GM12878 (cell line): ENCODE results near the gene TSPO. TPM values are rescaled to one million over a fixed set of nuclear protein-coding genes. Genes with fewer than 3 reads are reported as not detected.

Source experiments
- ATF7 ChIP-seq: fragments of 450-650 bp; IDR thresholded peaks from 2 replicates; pipeline ENCODE4 v1.6.1; 2016; ENCODE audit warnings: low read depth, mild to moderate bottlenecking
- BCL11A ChIP-seq: IDR thresholded peaks from 2 replicates; pipeline ENCODE4 v1.6.1; 2011; ENCODE audit warnings: low read depth, low read length
- BMI1 ChIP-seq: fragments of 450-650 bp; IDR thresholded peaks from 2 replicates; pipeline ENCODE4 v1.6.1; 2016; ENCODE audit warnings: mild to moderate bottlenecking, moderate library complexity, borderline replicate concordance
- CREM ChIP-seq: IDR thresholded peaks from 2 replicates; pipeline ENCODE4 v1.6.1; 2014; ENCODE audit warnings: antibody characterized with exemption, low read depth
- CTCF ChIP-seq, 3 experiments: IDR thresholded peaks in 2 of 3; conservative IDR thresholded peaks in 1 of 3; 2 replicates each; pipeline ENCODE4 v1.5.1; 2011; ENCODE audit warnings: low read depth in 3 of 3, low read length in 3 of 3, mild to moderate bottlenecking in 3 of 3, control low read depth in 2 of 3, moderate library complexity in 2 of 3, inconsistent platforms in 1 of 3, mixed read lengths in 1 of 3; ENCODE audit not compliant: control insufficient read depth in 2 of 3, insufficient read depth in 1 of 3; ENCODE audit errors: extremely low read depth in 1 of 3
- GATAD2B ChIP-seq: fragments of 450-650 bp; conservative IDR thresholded peaks from 2 replicates; pipeline ENCODE4 v1.6.1; 2017; ENCODE audit warnings: low read depth, mild to moderate bottlenecking, moderate library complexity
- HCFC1 ChIP-seq: fragments of 150-350 bp; IDR thresholded peaks from 2 replicates; pipeline ENCODE4 v1.6.1; 2014; ENCODE audit warnings: low read length
- IKZF1 ChIP-seq: fragments of 450-650 bp; conservative IDR thresholded peaks from 2 replicates; pipeline ENCODE4 v1.6.1; 2017; ENCODE audit warnings: antibody characterized with exemption, mild to moderate bottlenecking
- MYB ChIP-seq: fragments of 150-350 bp; IDR thresholded peaks from 2 replicates; pipeline ENCODE4 v1.6.1; 2014; ENCODE audit warnings: mild to moderate bottlenecking, low read depth, low read length, borderline replicate concordance
- NFIC ChIP-seq: IDR thresholded peaks from 2 replicates; pipeline ENCODE4 v1.6.1; 2012; ENCODE audit warnings: low read depth, mild to moderate bottlenecking, inconsistent platforms, low read length, moderate library complexity
- NR2C1 ChIP-seq: fragments of 450-650 bp; IDR thresholded peaks from 2 replicates; pipeline ENCODE4 v1.6.1; 2017; ENCODE audit warnings: antibody characterized with exemption, mild to moderate bottlenecking, moderate library complexity
- RELA ChIP-seq: fragments of 450-650 bp; IDR thresholded peaks from 2 replicates; pipeline ENCODE4 v1.8.0; 2014; ENCODE audit warnings: borderline replicate concordance; ENCODE audit not compliant: partially characterized antibody
- RFX5 ChIP-seq: IDR thresholded peaks from 2 replicates; pipeline ENCODE4 v1.6.1; 2011; ENCODE audit warnings: low read depth, low read length, improper control_type of control experiment
- RUNX3 ChIP-seq: IDR thresholded peaks from 2 replicates; pipeline ENCODE4 v1.6.1; 2012; ENCODE audit warnings: low read length, inconsistent platforms
- SIN3A ChIP-seq: IDR thresholded peaks from 2 replicates; pipeline ENCODE4 v1.6.1; 2012; ENCODE audit warnings: low read depth, low read length, improper control_type of control experiment
- SIX5 ChIP-seq: IDR thresholded peaks from 2 replicates; pipeline ENCODE4 v1.6.1; 2011; ENCODE audit warnings: mild to moderate bottlenecking, low read depth, low read length, moderate library complexity; ENCODE audit not compliant: severe bottlenecking
- SP1 ChIP-seq: IDR thresholded peaks from one replicate; pipeline ENCODE4 v1.6.1; 2011; ENCODE audit warnings: low read depth, low read length
- SREBF1 ChIP-seq: IDR thresholded peaks from 2 replicates; pipeline ENCODE4 v1.6.1; 2012; ENCODE audit warnings: mild to moderate bottlenecking, low read length
- SRF ChIP-seq, 2 experiments: IDR thresholded peaks; 2 replicates each; pipeline ENCODE4 v1.6.1; 2011; ENCODE audit warnings: low read depth in 2 of 2, low read length in 2 of 2, mild to moderate bottlenecking in 1 of 2, moderate library complexity in 1 of 2
- TARDBP ChIP-seq: IDR thresholded peaks from 2 replicates; pipeline ENCODE4 v1.6.1; 2016; ENCODE audit warnings: borderline replicate concordance
- TBL1XR1 ChIP-seq: IDR thresholded peaks from 2 replicates; pipeline ENCODE4 v1.6.1; 2012; ENCODE audit warnings: low read depth, low read length, improper control_type of control experiment
- ZNF622 ChIP-seq: fragments of 450-650 bp; IDR thresholded peaks from 2 replicates; pipeline ENCODE4 v1.6.1; 2017; ENCODE audit warnings: mild to moderate bottlenecking, inconsistent platforms
- ZZZ3 ChIP-seq: IDR thresholded peaks from 2 replicates; pipeline ENCODE4 v1.6.1; 2011; ENCODE audit warnings: low read depth; ENCODE audit not compliant: control insufficient read depth, insufficient read length
- polyA plus RNA-seq, 11 experiments: library from polyadenylated mRNA; depleted of rRNA in 4 of 11; unstranded in 6 of 11; stranded (reverse) in 5 of 11; fragments of >200 nt; fragmentation: Nextera tagmentation in 4 of 11; fragmentation: Illumina TruSeq in 1 of 11; extraction: Ambion mirVana in 4 of 11; extraction: Trizol in 1 of 11; gene quantifications; 1 replicate in 1 of 11; 2 replicates in 10 of 11; pipeline versions ENCODE4 v1.2.1 to v1.2.3, GENCODE V29; 2011 to 2016; ENCODE audit warnings: inconsistent platforms in 2 of 11, missing spikeins in 2 of 11, low read depth in 1 of 11
- total RNA-seq, 4 experiments: library from RNA; depleted of rRNA in 3 of 4; stranded (reverse); fragments of >200 nt in 3 of 4; fragmentation: Illumina TruSeq in 1 of 4; extraction: Trizol in 1 of 4; gene quantifications; 2 replicates each; pipeline versions ENCODE4 v1.2.1 to v1.2.3, GENCODE V29; 2013 to 2021
- TF ChIP-seq, protein P1 (sequence below): fragments of 450-650 bp; conservative IDR thresholded peaks from 2 replicates; pipeline ENCODE4 v1.6.1; 2017; ENCODE audit warnings: mild to moderate bottlenecking, moderate library complexity
- TF ChIP-seq, protein P2 (sequence below): IDR thresholded peaks from 2 replicates; pipeline ENCODE4 v1.6.1; 2011; ENCODE audit warnings: low read depth, low read length, improper control_type of control experiment, borderline replicate concordance
- TF ChIP-seq, protein P3 (sequence below): IDR thresholded peaks from 2 replicates; pipeline ENCODE4 v1.6.1; 2012; ENCODE audit warnings: low read depth, low read length, improper control_type of control experiment

TSPO gene
- total and polyA plus RNA-seq, 10 of the 15 experiments (the other 5 are each of a cell fraction or from before 2014, with no cell fraction given) = 1.4 to 50.5 (median 18.8) TPM

DNA sequence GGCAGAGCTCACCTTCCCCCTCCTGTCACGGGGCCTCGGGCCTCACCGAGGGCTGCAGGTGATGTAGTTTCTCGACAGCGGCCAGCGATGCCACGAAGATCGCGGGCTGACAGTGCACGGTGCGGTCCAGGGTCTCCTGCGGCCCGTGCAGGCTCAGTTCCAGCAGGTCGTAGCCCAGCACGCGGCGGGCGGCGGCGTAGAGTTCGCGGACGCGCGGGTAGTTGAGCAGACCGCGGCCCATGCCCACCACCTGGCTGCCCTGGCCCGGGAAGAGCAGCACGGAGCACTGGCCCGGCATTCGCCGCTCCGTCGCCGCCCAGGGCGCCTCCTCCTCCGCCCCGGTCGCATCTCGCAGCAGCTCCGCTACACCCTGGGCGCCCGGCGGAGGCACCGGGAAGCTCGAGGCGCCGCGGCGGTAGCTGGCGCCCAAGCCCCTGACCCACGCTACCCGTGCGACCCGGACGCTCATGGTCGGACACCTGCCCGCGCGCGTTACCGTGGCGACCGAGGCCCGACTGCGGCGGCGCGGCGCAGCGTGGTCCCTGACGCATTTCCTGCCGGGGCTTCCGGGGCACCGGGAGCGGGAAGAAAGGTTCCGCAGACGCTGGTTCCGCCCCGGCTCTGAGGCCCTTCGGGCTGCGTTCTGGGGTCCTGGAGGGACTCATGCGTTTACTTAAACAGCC, 8.3 kb upstream of the TSPO start, which contains the start of gene MCAT (continued):
- TF ChIP-seq, protein P1, sequence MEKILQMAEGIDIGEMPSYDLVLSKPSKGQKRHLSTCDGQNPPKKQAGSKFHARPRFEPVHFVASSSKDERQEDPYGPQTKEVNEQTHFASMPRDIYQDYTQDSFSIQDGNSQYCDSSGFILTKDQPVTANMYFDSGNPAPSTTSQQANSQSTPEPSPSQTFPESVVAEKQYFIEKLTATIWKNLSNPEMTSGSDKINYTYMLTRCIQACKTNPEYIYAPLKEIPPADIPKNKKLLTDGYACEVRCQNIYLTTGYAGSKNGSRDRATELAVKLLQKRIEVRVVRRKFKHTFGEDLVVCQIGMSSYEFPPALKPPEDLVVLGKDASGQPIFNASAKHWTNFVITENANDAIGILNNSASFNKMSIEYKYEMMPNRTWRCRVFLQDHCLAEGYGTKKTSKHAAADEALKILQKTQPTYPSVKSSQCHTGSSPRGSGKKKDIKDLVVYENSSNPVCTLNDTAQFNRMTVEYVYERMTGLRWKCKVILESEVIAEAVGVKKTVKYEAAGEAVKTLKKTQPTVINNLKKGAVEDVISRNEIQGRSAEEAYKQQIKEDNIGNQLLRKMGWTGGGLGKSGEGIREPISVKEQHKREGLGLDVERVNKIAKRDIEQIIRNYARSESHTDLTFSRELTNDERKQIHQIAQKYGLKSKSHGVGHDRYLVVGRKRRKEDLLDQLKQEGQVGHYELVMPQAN = peak; percentile 95
- TF ChIP-seq SIX5 (peak; percentile 65), RFX5 (peak; percentile 63; the same call in 1 of the 2 replicates), ZNF622 (no peak), SREBF1 (0 out of 2 replicates have a peak, but pooled peaks have one; percentile 43), TBL1XR1 (peak; percentile 38; the same call in 1 of the 2 replicates), ATF7 (no peak), HCFC1 (peak; percentile 79), RELA (no peak), MYB (no peak), SP1 (peak; percentile 53), NR2C1 (peak; percentile 90), BMI1 (peak; percentile 89), GATAD2B (0 out of 2 replicates have a peak, but pooled peaks have one; percentile 63), CTCF (IDR thresholded peaks at IDR 0.05 in 2 of 3, conservative IDR thresholded peaks at IDR 0.05 in 1 of 3; ENCODE audit: control insufficient read depth in 2 of 3, extremely low read depth in 1 of 3, insufficient read depth in 1 of 3, low read depth in 3 of 3, low read length in 3 of 3) (no peak), SIN3A (peak; percentile 93), NFIC (no peak), RUNX3 (peak; percentile 38), TARDBP (0 out of 2 replicates have a peak, but pooled peaks have one; percentile 60), ZZZ3 (no peak), CREM (peak; percentile 79), SRF (IDR thresholded peaks at IDR 0.05; ENCODE audit: low read depth in 2 of 2, low read length in 2 of 2) (peak in 1 of 2 experiments; percentile 84; a peak in 2 of 4 replicates), BCL11A (no peak), IKZF1 (peak; percentile 88)
- TF ChIP-seq, protein P2, sequence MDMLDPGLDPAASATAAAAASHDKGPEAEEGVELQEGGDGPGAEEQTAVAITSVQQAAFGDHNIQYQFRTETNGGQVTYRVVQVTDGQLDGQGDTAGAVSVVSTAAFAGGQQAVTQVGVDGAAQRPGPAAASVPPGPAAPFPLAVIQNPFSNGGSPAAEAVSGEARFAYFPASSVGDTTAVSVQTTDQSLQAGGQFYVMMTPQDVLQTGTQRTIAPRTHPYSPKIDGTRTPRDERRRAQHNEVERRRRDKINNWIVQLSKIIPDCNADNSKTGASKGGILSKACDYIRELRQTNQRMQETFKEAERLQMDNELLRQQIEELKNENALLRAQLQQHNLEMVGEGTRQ = no peak
- TF ChIP-seq, protein P3, sequence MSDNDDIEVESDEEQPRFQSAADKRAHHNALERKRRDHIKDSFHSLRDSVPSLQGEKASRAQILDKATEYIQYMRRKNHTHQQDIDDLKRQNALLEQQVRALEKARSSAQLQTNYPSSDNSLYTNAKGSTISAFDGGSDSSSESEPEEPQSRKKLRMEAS = peak; percentile 53
